ENCODE results near the gene IARS1.

Gene IARS1

DNA sequence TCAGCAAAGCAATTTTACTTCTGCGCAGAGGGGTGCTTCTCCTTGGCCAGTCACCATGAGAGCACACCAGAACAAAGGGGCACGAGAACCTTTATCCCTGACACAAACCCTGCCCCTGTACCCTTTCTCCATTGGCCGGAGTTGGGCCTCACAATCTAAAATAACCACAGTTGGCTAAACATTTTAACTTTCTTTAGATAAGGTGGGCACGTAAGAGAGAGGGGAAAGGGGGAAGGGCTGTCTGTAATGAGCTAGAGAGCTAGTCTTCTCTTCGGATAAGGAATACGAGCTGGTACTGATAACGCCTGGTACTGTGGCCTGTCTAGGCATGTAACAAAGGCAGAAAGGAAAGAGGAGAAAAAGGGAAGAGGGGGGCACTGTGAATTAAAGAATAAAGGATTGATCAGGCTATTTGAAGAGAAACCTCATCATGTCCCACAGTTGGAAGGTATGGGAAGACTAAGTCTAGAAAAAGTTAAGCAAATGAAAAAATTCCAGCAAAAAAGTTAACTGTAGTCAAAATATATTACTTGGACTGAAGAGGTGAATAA, 1.8 kb upstream of the IARS1 start:
- DNase-seq = no peak

DNA sequence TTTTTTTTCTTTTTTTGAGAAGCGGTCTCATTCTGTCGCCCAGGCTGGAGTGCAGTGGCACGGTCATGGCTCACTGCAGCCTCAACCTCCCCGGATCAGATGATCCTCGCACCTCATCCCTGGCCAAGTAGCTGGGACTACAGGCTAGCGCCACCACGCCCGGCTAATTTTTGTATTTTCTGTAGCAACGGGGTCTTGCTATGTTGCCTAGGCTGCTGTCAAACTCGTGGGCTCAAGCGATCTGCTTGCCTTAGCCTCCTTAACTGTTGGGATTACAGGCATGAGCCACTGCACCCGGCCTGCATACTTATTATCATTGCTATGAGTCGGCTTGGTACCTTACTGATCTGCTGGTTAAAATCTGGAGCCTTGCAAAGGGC, 790 bp upstream of the IARS1 start:
- DNase-seq = no peak

DNA sequence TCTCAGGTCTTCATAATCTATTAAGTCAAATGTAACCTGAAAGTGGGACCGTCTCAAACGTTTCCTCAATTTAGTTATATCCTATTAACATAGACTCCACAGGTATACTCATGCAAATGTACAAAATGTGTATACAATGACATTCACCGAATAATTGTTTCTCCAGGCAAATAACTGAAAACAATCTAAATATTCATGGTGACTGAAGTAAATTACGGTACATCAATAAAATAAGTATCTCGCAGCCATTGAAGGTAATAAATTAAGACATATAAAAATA, 482 bp downstream of the IARS1 start:
- DNase-seq = no peak

DNA sequence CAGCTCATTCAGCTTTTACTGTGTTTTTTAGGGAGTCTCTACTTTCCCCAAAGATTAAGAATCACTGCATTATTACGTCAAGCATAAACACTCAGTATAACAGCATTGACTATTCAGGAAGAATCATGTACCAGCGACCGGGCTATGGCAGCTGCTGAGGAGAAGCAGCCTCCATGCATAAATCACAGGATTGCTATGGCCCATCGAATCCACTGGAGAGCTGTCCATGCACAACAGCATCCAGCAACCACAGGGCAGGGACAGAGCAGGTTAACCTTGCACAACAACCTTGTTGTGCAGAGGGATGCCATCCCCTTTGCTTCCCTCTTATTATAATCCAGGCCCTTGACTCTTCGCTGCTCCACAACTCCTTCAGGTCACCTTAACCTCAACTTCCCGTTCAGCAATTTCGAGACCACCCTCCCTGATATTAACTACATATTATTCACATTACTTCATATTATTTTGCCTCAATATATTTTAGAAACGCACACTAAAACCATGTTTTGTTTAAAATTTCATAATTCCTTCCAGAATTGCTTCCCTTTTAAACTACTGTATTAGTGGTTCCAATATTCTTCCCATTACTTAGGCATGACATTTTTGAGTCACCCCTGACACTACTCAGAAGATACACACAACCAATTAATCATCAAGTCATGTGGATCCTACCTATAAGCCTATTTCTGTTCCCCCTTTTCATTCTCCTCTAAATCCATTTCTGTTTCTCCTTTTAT, 991 bp downstream of the IARS1 start:
- no peak for DNase-seq

DNA sequence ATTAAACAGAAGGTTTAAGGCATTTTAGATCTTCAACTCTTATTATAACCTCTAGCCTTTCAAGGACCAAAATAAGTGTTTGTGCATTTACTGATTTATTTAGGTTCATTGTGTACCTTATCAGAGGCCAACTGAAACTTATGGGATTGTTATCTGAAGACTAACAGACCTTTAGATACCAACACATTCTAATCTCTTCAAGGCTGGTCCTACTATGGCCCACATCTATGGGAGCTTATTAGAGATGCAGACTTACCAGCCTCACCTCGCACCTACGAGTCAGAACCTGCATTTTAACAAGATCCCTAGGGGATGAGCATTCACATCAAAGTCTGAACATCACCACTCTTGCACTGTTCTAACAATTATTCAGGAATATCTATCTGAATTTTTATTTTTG, 1.9 kb downstream of the IARS1 start:
- DNase-seq = no peak

DNA sequence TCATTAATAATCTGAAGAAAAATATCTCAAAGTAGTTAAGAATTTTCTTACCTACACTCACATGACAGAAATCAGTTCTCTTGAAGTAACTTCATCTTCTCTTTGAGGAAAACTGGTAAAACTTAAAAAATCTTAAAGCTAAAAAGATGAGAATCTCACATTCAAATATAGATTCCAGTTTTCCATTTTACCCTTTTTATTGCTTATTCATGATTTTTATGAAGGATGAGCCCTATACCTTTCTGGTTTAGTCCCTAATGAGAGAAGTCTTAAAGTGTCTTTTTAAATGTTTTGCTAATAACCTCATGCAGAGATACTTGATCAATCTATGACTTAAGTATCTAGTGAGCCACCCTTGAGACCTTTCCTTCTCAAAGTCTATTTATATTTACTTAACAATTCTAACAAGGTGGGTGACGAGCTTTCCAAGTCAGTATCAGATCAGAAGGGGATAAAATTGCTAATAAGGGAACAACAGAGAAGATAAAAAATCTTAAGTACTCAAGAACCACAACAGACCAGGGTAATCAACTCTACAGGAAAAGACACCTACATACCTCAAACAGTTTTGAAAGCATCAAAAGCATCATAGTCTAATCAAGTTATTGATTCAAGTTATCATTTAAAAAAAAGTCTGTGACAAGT, 2.6 kb downstream of the IARS1 start:
- DNase-seq = no peak

DNA sequence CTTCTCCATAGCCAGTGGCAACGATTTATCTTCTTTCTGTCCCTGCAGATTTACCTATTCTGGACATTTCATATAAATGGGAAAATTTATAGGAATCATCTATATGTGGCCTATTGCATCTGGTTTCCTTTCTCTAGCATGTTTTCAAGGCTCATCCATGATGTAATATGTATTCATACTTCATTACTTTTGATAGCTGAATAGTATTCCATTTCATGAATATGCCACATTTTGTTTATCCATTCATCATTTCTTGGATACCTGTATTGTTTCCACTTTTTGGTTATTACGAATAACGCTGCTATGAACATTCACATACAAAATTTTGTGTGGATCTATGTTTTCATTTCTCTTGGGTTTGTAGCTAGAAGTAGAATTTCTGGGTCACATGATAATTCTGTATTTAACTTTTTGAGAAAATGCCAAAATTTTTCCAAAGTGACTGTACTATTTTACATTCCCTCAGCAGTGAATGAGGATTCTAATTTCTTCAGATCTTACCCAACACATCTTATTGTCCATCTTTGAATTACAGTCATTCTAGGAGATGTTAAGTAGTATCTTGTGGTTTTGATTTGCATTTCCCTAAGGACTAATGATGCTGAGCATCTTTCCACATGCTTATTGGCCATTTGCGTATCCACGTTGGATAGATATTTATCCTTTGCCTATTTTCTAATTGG, 3.6 kb downstream of the IARS1 start:
- no peak for DNase-seq

DNA sequence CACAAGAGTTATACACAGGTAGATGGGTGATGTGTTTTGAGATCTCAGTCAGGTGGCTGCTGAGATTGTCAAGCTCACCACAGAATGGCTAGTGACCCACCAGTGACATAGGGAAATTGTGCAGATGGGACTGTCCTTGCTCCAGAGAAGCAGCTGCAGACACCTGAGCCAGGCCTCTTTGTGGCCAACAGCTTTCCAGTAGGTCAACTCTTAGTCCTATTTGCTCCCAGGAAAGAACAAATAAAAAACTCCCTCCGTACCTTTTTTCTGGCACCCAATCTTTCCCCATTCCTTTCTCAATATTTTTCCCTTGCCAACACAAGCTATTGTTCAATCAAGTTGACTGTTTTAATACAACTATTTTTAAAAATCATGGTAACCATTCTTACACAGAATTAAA, 14.2 kb downstream of the IARS1 start:
- DNase-seq = no peak

DNA sequence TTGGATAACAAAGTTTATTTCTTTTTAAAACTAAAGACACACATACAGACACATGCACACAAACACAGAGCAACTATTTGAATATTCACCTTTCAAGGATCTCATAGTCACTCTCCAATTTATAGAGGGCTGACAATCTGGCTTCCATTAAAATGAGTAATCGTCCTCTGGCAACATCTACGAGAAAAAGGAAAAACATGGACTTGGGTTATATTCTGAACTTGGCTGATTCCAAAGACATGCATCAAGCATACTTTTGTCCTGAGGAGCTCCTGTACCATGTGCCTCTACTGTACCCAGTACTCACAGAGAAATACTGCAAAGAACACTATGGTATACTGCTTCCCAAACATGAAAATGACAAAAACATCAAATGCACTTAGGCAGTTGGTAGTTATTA, 15.4 kb downstream of the IARS1 start:
- no peak for DNase-seq

DNA sequence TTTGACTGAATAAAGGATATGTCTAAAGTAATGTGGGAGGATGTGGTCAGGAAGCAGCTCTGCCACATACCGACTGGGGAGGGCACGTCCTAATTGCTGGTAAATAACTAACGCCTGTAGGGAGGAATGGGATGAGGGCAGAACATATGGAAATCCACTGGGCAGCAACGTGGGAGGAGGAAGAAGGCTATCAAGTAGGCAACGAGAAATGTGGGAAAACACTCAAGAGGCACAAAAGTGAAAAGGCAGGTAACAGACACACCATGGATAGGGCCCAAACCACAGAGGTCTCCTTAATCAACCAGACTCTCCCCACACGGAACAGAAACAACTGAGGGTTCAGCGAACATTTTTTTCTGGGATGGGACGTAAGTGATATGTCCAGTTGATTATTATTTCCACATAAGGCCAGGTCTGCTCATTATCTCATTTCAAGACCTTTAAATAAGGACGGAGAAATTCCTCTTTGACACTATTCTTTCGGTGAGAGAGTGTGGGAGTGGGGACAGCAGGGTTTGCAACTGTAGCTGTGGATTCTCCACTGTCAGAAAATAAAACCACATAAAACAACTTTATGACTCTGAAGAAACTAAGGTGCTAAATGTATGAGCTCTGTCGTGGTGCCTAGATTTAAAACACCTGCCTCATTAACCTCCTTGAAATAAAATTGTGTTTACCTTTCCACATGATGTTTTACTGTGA, 17.0 kb downstream of the IARS1 start:
- DNase-seq = no peak

DNA sequence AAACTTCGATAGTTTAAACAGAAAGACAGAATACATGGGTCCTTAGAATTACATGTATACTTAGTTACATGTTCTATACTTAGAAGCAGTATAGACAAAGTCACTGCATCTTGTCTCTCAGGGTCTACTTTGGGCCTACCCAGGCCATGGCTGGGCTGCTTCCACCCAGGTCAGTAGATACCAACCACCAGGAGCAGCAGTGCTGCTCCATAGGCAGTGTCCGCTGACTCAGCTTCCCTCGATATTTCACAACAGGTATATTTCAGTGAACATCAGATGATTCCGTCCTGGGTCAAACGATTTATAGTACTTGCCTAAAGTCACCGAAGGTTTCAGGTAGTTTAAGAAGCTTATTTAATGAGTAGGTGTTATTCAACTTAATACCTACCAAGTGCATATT, 18.0 kb downstream of the IARS1 start:
- DNase-seq = no peak

DNA sequence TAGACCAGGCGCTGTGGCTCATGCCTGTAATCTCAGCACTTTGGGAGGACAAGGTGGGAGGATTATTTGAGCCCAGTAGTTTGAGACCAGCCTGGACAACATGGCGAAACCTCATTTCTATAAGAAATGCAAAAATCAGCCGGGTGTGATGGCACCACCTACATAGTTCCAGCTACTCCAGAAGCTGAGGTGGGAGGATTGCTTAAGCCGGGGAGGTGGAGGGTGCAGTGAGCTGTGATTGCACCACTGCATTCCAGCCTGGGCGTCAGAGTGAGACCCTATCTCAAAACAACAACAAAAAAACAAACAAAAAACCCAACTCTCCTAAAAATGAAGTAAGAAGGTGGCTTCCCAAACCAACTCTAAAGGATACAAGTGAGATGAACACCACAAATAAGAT, 23.0 kb downstream of the IARS1 start:
- DNase-seq = no peak

DNA sequence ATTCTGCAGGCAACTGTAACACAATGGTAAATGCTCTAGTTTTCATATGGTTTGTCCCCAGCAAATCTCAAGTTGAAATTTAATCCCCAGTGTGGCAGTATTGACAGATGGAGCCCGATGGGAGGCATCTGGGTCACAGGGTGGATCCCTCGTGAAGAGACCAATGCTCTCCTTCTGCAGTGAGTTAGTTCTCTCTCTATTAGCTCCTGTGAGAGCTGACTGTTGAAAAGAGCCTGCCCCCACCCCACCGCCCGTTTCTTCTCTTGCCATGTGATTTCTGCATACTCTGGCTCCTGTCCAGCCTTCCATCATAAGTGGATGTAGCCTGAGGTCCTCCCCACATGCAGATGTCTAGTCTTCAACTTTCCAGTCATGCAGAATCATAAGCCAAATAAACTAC, 27.0 kb downstream of the IARS1 start:
- no peak for DNase-seq

DNA sequence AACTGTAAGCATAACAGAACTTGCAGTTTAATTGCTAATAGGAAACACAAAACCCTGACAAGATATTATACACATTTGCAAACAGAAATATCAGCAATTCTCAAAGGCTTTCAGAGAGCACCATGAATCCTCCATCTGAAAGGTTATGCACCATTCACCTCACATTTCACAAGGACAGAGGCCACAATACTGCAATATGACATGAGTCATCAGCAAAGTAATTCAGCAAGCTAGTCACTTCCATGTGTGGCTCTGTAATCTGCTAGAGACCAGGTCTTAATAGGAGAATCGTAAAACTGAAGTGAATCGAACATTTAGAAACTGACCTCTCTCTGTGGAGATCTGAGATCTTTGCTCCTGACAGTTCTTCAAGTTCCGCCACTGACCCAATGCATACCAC, 28.3 kb downstream of the IARS1 start:
- DNase-seq = no peak

DNA sequence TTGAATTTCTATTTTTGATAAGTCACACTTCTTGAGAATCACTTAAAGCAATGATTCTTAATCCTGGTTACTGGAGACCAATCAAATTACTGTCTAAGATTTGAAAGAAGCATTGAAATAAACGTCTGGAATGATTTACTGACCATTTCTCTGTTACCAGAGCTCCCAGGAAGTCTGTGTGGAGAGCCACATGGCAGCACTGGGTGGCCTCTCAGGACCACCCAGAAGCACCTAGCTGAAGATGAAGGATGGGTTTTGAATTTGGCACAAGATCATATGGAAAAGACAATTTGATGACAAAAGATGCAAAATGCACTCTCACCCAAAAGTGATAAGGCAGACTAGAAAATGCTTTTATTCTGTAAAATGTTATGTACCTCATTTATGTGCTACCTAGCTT, 30.4 kb downstream of the IARS1 start:
- DNase-seq = no peak

DNA sequence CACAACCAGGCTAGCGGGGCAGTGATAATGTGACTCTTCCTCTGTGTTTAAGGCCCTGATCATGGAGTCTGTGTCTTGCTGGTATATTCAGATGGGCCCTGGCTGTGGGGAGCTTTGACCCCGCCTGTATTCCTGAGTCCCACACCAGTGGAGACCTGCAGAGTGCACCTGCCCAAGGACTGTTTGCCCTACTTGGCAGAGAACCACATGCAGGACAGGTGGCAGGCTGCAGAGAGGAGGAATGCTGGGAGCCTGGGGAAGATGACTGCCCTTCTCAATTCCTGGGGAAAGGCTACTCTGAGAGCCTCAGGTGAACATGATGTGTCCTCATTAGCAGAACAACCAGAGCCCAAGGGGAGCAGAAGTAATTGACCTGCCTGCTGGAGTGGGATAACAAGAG, 36.2 kb downstream of the IARS1 start:
- no peak for DNase-seq

DNA sequence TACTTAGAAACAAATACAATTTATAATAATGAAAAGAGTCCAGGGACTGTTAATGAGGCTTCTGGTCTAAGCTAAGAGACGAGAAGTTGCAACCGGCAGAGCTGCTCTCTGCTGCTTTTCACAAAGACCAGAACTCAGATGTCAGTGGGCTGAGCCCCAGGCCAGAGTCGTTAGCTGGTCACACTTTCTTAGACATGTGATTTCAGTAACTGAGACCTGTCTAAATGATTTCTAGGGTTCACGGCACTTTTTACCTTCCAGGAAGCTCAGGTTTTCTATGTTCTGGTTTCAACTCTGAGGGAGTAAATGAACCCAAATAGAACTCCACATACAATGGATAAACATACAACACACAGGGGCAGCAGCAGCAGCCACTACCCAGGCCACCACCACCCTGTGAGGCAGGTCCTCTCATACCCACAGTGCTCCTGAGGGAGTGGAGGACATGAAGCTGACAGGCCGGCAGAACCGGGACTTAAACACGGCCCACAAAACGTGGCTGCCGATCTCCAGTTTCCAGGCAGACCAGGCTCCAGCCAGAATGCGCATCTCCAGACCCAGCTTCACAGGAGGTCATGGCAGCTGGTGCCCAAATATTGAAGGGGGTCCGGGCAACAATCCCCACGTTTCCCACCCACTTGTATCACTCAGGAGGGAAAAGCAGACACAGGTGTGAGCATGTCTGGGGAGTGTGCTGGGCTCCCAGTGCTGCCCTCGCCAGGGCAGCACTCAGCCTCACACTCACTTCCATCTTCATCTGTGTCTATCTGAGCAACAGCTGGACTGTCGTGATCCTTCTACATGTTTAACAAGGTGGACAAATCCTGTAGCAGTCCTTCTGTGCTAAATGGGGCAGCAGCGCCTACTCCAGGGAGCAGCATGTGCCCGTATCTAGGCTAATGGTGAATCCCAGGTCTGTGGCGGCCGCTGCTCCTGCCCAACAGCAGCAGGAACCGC, 38.8 kb downstream of the IARS1 start:
- DNase-seq = no peak

DNA sequence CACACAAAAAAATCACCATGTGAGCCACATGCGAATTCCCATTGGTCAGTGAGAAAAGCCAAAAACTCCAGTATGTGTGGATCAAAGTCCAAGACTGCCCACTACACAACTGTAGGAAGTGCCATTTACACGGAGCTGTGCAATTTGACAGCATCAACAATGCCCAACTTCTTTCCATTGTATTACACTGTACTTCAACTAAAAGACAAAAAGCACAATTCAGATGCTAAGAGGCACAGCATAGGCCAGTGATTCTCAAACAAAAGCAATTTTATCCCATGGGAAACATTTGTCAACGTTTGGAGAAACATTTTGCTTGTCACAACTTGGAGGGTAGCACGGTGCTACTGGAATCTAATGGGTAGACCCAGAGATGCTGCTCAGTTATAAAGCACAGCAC, 39.8 kb downstream of the IARS1 start:
- DNase-seq = no peak

DNA sequence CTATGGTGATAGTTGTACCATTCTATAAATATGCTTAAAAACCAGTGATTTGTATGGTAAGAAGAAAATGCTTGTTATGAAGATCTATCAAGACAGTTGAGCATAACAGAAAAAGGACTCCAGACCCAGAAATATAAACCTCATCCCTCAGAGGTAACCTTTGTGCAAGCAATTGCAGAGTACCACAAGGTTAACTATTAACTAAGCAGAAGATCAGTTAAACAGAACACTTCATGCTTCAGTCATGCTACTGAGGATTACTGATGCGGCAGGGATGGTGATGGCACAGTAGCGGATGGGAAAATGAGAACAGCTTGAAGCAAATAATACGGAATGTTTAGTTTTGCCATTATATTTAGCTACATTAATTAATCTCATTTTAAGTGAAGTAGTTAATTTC, 45.5 kb downstream of the IARS1 start:
- DNase-seq = no peak

DNA sequence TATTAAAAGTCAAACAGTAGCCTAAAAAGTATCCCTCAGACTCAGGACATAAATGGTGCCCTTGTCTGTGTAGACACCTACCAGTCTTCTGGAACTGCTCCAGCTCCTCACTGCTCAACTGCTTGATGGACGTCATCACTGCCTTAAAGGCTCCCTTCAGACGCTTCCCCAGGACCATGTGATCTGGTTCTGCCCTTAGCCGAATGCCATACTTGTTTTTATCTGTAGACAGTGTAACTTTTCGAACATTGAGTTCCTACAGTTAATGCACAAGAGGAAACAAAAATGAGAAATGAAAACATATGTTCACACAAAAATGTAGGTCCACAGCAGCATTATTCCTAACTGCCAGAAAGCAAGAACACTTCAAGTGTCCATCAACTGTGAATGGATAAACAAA, 46.2 kb downstream of the IARS1 start:
- DNase-seq = no peak

DNA sequence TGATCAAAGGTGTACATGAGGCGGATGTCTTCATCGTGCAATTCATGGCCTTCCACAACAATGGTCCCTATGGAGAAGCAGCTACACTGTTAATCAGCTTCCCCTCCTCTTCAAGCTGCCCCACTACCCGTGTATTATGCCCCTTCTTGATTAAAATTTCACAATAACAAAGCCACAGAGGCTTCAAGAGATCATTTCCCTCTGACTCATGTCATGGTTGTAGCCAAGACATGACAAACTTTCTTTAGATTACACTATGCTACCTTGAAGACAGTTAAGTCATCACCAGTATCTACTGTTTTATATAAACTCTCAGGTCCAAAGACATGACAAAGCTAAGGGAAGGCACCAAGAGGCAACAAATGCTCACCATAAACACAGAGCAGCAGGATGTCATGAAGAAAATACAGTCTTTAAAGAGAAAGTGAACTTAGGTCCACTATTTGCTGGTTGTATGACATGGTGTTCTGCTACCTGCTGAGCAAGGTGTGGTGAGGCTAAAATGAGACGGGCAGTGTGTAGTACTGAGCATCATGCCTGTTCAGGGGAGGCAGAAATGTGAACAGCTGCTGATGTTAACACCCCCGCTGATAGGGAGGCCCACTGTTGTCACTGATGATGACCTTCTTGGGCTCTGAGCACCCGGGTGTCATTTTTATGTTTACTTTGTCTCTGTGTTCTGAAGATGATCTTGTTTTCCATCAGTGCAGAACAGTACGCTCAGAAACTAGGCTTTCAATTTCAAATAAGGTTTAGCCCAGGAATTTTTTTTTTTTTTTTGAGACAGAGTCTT, 48.3 kb downstream of the IARS1 start:
- DNase-seq = no peak
